NCI-H1436 treated with DMSO at 0.1 percent for 48 hours (cell line): ENCODE data around the gene FDXR.
"Not testable (repeated sequence)": the region's sequence is repeated elsewhere in the genome, so short reads cannot be mapped to it uniquely, and the experiment has no call there.

ENCODE experiments used
- DNase-seq: peaks from one replicate; lab custom pipeline; 2025; lab: John Stamatoyannopoulos, UW

FDXR gene

GRCh38 chr17:74871356-74872076 is 1.3 kb downstream of the FDXR start:
- DNase-seq: no peak

GRCh38 chr17:74870512-74870911 is 2.3 kb downstream of the FDXR start:
- no peak for DNase-seq

GRCh38 chr17:74870028-74870427 is 2.8 kb downstream of the FDXR start:
- DNase-seq: not testable (repeated sequence)

- DNase-seq: no peak
These were observed 3.9 kb downstream of the FDXR start for GRCh38 chr17:74868908-74869255.

- DNase-seq: no peak
These were observed 4.4 kb downstream of the FDXR start for GRCh38 chr17:74868251-74868907.

- no peak for DNase-seq
These were observed 6.5 kb downstream of the FDXR start for GRCh38 chr17:74866198-74866835.

GRCh38 chr17:74865504-74866197 is 7.1 kb downstream of the FDXR start:
- no peak for DNase-seq

GRCh38 chr17:74864866-74865395 is 7.9 kb downstream of the FDXR start:
- DNase-seq: no peak

GRCh38 chr17:74864297-74864865 is 8.4 kb downstream of the FDXR start:
- no peak for DNase-seq

GRCh38 chr17:74863420-74864296 is 9.1 kb downstream of the FDXR start:
- DNase-seq: no peak

- no peak for DNase-seq
These were observed 9.9 kb downstream of the FDXR start for GRCh38 chr17:74862919-74863318.

- DNase-seq: no peak
These were observed 10.5 kb downstream of the FDXR start for GRCh38 chr17:74862108-74862901.

GRCh38 chr17:74861662-74862107 is 11.1 kb downstream of the FDXR start:
- DNase-seq: no peak

GRCh38 chr17:74860872-74861661 is 11.7 kb downstream of the FDXR start:
- no peak for DNase-seq

- no peak for DNase-seq
These were observed 12.4 kb downstream of the FDXR start for GRCh38 chr17:74860229-74860871.

GRCh38 chr17:74859459-74860228 is 13.2 kb downstream of the FDXR start, which contains the start of gene GRIN2C:
TSS of gene GRIN2C (minus strand) at chr17:74859885. CDS start at chr17:74855092, 4,793 bp downstream.
- no peak for DNase-seq

GRCh38 chr17:74858672-74859458 is 13.9 kb downstream of the FDXR start:
- DNase-seq: no peak
